GM21423 (cell line): ENCODE results near the gene C4B.
A peak's percentile ranks its signal among the peaks of the same experiment; 100 is the strongest.
"Not testable (repeated sequence)": the region's sequence is repeated elsewhere in the genome, so short reads cannot be mapped to it uniquely, and the experiment has no call there.

ENCODE experiments used
- ATAC-seq: cut with Tn5 transposase; IDR thresholded peaks from one replicate; pipeline ENCODE4 v1.9.1; 2021; ENCODE audit warnings: mild to moderate bottlenecking, moderate library complexity; ENCODE audit not compliant: unreplicated experiment

C4B gene

DNA sequence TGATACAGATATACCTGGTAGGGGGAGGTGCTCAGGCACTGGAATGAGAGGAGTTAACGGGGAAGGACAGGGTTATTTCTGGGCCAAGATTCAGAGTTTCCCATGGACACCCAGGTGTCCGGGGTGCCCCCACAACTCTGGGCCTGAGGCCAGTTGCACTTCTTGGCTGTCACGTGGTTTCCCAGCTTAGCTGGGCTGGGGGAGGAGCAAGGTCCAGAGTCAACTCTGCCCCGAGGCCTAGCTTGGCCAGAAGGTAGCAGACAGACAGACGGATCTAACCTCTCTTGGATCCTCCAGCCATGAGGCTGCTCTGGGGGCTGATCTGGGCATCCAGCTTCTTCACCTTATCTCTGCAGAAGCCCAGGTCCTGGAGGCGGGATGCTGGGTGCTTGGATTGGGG, at the start of gene C4B:
Gene C4B, plus strand, starts transcription at position 249 of the 400 bp plus-strand sequence. Its CDS starts 51 bp downstream, at position 300.
- ATAC-seq: not testable (repeated sequence)

DNA sequence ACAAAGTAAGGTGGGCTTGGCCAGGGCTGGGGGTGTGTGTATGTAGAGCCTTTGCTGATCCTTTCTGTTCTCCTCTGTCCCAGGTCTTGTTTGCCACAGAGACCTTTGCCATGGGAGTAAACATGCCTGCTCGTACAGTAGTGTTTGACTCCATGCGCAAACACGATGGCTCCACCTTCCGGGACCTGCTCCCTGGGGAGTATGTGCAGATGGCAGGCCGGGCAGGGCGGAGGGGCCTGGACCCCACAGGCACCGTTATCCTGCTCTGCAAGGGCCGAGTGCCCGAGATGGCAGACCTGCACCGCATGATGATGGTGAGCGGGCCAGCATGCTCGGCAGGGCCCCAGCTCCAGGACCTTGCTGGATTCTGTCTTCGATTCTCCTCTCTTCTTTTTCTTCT, 48.9 kb upstream of the C4B start:
- ATAC-seq: no peak

DNA sequence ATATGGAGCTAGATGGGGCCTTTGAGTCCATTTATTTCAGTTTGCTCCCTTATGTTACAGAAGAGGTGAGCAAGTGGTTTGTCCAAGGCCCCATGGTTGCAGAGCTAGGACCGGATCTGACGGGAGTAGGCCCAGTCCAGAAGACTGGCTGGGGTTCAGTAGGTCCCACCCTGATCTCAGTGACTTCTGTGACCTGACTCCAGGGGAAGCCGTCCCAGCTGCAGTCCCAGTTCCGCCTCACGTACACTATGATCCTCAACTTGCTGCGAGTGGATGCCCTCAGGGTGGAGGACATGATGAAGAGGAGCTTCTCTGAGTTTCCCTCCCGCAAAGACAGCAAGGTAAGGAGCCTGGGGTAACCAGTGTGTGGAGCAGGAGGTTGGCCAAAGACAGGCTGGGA, 48.1 kb upstream of the C4B start:
- no peak for ATAC-seq

DNA sequence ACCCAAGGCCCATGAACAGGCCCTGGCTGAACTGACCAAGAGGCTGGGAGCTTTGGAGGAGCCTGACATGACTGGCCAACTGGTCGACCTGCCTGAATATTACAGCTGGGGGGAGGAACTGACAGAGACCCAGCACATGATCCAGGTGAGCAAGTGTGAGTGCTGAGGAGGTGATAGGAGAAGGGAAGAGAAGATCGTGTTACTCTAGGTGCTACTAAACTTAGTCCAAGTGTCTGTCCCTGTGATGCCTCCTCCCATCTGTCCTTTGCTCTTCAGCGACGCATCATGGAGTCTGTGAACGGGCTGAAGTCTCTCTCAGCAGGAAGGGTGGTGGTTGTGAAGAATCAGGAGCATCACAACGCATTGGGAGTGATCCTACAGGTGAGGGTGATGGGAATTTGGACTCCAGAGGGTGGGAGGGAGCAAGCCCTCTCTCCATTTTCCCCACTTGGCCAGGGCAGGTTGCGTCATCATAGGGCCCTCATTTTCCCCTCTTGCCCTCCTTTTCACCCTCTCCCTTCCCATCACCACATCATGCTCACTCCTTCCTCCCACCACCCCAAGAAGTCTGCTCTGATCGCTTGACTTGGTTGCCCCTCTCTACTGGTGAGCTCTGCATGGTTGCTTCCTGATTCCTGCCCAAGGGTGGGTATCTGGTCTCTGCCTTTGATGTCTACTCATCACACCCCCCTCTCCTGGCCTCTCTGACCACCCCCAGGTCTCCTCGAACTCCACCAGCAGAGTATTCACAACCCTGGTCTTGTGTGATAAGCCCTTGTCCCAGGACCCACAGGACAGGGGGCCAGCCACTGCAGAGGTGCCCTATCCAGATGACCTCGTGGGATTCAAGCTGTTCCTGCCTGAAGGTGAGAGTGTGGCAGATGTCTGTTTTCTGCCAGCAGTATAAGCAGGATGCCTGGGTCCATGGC, 47.3 kb upstream of the C4B start:
- no peak for ATAC-seq

DNA sequence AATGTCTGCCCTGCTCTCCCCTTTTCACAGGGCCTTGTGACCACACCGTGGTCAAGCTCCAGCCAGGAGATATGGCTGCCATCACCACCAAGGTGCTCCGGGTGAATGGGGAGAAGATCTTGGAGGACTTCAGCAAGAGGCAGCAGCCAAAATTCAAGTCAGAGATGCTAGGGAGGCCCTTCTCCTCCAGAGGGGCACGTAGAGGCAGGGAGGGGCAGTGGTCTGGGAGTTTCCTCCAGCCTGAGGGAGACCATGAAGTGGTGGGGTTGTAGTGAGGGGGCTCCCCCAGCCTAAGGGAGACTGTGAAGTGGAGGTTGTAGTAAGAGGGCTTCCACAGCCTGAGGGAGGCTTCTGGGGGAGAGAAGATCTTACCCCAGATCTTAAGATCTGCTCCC, 46.7 kb upstream of the C4B start:
- no peak for ATAC-seq

DNA sequence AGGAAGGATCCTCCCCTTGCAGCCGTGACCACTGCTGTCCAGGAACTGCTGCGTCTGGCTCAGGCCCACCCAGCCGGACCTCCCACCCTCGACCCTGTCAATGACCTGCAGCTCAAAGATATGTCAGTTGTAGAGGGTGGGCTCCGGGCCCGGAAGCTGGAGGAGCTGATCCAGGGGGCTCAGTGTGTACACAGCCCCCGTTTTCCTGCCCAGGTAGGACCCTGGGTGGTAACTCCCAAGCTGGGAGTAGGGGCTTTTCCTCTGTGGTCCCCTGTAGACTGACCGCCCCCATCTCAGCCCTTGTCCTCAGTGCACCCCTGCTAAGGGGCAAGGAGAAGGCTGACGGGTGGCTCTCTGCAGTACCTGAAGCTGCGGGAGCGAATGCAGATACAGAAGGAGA, 46.3 kb upstream of the C4B start:
- no peak for ATAC-seq

DNA sequence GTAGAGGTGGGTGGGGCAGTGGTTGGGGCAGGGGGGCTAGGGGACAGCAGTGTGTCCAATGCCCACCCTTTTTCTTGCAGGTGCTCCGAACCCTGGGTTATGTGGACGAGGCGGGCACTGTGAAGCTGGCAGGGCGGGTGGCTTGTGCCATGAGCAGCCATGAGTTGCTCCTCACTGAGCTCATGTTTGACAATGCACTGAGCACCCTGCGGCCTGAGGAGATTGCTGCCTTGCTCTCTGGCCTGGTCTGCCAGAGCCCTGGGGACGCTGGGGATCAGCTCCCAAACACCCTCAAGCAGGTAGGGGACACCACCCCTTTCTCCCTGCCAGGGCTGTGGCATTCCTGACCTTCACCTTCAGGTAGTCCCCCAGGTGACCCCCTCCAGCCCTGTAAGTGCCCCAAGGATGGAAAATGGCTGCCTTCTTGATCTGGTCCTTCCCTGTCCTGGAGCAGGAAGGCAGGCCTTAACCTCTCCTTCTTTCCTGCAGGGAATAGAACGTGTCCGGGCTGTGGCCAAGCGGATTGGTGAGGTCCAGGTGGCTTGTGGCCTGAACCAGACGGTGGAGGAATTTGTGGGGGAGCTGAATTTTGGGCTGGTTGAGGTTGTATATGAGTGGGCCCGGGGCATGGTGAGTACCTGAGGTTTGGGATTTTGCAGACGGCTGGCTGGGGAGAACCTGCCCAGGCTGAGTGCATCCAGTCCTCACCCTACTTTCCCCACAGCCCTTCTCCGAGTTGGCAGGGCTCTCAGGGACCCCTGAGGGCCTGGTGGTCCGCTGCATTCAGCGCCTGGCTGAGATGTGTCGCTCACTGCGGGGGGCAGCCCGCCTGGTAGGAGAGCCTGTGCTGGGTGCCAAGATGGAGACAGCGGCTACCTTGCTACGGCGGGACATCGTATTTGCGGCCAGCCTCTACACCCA, 45.5 kb upstream of the C4B start:
- ATAC-seq: no peak

DNA sequence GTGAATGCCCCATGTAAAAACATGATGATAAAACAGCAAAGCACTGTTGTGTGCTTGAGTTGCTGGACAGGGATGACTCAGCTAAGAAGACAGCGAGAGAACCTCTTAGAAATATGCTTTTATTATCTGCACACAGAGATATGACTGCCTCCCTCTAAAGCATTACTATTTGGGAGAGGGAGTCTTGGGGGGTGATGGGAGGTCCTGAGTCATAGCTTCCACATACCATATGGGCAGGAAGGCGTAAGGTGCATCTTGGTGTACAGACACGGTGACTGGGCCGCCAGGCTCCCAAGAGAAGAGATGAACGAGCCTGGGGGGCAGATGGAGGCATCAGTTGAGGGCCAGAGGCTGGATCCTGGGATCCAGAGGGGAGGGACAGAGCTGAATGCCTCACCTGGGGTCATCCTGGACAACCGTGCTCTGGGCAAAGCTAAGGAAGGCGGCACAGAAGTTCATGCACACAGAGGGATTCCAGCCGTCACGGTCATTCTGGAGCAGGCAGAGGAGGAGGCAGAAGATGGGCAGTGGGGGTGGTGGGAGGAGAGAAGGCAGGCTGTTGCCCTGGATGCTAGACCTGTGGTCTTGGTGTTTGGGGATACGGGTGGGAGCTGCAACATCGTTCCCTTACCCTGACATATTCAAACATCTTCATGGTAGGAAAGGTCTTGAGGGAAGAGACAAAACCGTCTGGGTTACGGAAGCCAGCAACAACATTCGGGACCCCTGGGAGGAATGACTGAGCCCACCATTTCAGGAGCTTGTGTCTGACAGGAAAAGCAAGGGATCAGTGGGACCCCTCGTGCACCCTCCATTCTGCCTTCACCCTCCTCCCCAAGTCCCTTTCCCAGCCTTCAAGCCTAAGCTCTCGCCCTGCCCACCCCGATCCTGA, 44.6 kb upstream of the C4B start:
- ATAC-seq: no peak

DNA sequence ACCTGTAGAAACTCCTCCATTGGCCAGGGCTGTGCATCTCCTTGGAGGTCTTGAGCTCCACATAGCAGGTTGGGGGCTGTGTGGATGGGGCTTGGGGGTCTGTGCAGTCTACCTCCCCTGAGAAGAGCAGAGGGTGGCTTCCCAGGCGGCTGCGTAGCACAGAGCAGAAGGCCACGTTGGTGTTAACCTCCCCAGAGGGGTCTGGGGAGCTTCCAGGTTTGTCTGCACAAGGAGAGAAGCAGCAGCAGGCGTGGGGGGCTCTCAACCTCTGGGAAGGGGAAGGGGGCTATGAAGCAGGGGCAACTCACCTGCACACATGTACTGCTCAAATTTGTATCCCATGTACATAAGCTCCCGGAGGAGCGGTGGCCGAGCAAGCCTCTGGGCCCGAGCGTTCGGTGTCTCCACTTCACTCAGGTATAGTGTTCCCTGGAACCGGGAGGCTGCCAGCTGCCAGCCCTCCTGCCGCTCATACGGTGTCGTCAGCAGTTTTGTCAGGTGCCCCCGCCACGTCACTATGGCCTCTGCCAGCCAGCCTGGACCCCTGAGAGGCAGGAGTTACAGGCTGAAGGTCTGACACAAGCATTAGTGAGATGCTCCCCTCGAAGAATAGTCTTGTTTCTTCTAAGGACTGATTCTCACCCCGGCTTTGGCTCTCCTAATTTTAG, 43.9 kb upstream of the C4B start:
- ATAC-seq: no peak

DNA sequence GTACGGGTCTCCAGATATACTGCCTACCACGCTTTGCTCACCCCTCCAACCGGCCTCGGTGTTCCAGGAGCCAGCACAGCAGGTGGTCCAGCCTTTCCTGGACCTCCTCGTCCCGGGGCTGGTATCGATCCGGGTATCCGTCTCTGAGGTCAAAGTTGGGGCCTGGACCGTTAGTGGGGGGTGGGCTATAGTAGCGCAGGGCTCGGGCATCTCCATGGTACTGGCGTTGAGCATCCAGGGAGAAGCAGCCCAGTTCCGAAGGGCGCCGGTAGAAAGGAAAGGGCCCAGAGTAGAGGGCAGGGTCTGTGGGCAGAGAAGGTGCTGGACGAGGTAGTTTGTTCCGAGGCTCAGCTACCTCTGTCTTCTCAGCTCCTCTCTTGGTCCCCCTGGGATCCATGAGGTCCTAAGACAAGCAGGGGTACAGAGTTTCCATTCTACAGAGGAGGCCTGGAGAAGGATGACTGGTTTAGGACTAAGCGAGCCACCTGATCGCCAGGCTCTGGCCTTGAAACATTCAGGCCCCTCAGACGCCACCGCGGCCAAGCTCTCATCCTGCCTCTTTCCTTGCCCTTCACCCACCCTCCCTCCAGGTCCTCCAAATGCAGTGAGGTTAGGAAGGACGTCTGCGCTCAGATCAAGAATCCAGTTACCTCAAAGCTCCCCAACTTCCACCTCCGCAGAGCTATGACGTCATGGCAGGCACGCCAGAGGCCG, 43.2 kb upstream of the C4B start:
- no peak for ATAC-seq

DNA sequence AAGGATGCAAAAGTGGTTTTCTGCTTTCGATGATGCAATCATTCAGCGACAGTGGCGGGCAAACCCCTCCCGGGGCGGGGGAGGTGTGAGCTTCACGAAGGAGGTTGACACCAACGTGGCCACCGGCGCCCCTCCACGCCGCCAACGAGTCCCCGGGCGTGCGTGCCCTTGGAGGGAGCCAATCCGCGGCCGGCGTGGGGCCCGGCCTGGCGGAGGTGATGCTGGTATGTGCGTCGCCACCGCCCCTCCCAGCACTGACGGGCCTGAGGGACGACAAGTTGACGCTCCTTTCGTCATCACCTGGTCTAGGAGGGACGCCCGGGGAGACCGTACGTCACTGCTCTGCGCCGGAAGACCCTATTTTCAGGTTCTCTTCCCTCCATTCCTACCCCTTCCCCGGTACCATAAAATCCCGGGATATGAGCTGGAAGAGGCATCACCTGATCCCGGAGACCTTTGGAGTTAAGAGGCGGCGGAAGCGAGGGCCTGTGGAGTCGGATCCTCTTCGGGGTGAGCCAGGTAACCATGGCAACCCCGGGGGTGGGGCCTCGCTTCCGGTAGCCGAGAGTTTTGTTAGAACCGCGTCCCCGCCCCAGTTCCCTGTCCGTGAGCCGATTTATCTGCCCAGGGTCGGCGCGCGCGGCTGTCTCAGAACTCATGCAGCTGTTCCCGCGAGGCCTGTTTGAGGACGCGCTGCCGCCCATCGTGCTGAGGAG, 42.4 kb upstream of the C4B start, which contains the start of gene DXO:
Gene DXO, minus strand, starts transcription at position 146 of the 716 bp plus-strand sequence. CDS start 463 bp downstream, outside the sequence.
- ATAC-seq: peak; percentile 82

DNA sequence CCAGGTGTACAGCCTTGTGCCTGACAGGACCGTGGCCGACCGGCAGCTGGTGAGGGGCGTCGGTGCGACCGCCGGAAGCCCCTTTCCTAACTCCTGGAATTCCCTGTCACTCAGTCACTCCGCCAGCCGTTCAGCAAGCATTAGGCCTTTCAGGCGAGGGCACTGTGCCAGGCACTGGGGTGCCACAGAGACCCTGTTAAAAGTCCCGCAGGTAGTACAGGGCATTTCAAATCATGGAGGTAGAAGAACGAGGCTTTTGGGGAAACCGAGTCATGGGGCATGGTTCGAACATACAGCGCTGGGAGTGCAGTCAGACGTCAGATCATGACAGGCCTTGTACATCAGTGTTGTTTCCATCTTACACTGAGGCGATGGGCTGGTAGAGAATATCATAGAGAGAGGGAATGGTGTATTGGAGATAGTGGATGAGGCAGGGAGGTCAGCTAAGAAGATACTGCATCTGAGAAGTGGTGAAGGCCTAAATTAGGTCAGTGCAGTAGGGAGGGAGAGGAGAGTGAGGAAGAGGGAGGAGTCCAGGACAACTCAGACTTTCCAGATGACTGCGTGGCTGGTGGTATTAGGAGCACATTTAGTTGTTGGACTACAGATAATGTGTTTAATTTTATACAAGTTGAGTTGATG, 41.8 kb upstream of the C4B start:
- ATAC-seq: no peak

DNA sequence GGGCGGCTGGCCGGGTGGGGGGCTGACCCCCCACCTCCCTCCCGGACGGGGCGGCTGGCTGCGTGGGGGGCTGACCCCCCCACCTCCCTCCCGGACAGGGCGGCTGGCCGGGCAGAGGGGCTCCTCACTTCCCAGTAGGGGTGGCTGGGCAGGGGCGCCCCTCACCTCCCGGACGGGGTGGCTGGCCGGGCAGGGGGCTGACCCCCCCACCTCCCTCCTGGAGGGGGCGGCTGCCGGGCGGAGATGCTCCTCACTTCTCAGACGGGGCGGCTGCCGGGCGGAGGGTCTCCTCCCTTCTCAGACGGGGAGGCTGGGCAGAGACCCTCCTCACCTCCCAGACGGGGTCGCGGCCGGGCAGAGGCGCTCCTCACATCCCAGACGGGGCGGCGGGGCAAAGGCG, 38.5 kb upstream of the C4B start:
- ATAC-seq: not testable (repeated sequence)

DNA sequence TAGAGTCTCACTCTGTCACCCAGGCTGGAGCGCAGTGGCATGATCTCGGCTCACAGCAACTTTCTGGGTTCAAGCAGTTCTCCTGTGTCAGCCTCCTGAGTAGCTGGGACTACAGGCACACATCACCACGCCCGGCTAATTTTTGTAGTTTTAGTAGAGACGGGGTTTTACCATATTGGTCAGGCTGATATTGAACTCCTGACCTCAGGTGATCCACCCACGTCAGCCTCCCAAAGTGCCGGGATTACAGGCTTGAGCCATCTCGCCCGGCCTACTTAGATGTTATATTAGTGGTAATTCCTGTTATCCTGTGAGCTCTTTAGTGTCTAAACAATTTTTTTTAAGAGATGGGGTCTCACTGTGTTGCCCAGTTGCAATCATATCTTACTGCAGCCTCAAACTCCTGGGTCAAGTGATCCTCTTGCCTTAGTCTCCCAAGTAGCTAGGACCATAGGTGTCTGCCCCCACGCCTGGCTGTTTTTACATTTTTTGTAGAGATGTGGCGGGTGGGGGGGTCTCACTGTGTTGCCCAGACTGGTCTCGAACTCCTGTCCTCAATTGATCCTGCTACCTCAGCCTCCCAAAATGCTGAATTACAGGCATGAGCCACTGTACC, 36.7 kb upstream of the C4B start:
- ATAC-seq: no peak

DNA sequence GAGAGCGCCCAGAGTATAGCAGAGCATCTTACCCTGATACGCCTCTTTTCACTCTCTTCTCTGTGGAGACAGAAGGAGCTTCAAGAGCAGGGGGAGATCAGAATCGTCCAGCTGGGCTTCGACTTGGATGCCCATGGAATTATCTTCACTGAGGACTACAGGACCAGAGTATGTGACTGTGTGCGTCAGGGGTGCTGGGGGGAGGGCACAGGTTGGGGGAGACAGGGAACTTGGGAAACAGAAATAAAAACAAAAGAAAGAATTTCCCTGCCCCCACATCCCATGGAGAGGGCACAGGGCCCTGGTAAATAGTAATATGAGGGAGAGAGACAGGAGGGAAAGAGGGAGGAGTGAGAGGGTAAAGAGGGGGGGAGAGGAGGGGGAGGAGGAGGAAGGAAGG, 35.8 kb upstream of the C4B start:
- ATAC-seq: no peak

DNA sequence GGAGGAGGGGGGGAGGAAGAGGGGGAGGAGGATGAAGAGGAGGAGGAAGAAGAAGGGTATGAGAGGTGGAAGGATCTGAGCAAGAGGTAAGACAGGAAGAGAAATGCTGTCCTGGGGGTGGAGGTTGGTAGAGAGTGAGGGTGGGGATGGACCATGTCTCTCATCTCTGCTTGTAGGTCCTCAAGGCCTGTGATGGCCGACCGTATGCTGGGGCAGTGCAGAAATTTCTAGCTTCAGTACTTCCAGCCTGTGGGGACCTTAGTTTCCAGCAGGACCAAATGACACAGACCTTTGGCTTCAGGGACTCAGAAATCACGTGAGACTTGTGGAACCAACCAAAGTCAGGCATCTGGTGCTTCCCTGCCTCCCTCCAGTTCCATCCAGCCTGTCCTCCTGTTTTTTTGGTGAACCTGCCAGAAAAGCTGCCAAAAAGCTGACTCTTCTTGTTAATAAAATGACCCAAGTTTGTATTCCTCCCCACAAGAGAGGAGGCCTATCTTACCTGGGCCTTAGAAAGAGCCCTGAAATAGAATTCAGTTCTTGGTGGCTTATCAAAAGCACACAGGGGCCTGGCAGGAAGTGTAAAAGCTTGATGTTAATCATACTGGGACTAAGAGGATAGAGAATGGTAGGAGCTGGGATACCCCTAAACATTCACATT, 35.2 kb upstream of the C4B start:
- no peak for ATAC-seq

DNA sequence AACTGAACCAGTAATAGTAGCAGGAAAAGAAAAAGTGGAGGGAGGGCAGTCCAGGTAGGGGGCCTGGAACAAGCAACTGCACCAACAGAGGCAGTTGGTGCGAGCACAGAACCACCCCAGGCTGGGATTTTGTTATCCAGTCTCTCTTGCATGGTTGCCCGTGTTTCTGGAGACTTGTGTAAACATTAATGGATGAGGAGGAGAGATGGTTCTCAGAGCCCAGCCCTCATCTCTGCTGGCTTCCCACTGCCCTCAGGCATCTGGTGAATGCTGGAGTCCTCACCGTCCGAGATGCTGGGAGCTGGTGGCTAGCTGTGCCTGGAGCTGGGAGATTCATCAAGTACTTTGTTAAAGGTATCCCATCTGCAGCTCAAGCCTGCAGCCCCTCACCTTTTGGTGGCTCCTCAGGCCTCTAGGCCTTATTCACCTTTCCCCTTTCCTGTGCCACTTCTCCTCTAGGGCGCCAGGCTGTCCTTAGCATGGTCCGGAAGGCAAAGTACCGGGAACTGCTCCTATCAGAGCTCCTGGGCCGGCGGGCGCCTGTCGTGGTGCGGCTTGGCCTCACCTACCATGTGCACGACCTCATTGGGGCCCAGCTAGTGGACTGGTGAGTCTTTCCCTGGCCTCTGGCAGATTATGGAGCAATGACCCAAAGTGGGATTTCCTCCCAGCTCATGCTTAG, 34.3 kb upstream of the C4B start:
- ATAC-seq: not testable (repeated sequence)
